ENCODE data around the gene ABCA7.

ABCA7 gene

GRCh38 chr19:1012334-1012733 is 27.6 kb upstream of the ABCA7 start:
- TF ChIP-seq, protein P1, sequence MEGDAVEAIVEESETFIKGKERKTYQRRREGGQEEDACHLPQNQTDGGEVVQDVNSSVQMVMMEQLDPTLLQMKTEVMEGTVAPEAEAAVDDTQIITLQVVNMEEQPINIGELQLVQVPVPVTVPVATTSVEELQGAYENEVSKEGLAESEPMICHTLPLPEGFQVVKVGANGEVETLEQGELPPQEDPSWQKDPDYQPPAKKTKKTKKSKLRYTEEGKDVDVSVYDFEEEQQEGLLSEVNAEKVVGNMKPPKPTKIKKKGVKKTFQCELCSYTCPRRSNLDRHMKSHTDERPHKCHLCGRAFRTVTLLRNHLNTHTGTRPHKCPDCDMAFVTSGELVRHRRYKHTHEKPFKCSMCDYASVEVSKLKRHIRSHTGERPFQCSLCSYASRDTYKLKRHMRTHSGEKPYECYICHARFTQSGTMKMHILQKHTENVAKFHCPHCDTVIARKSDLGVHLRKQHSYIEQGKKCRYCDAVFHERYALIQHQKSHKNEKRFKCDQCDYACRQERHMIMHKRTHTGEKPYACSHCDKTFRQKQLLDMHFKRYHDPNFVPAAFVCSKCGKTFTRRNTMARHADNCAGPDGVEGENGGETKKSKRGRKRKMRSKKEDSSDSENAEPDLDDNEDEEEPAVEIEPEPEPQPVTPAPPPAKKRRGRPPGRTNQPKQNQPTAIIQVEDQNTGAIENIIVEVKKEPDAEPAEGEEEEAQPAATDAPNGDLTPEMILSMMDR (IDR thresholded peaks at IDR 0.05; ENCODE audit: control insufficient read depth, insufficient read depth, low read depth, low read length, missing control alignments), result no peak
- H3K4me3 ChIP-seq (ENCODE audit: control insufficient read depth, low read depth, low read length), result no peak overlapping the region
- DNase-seq (ENCODE audit: low read depth), result no peak

GRCh38 chr19:1013218-1013617 is 26.7 kb upstream of the ABCA7 start:
- H3K4me3 ChIP-seq (ENCODE audit: control insufficient read depth, low read depth, low read length), result no peak overlapping the region
- DNase-seq (ENCODE audit: low read depth), result no peak
- TF ChIP-seq, protein P1 (IDR thresholded peaks at IDR 0.05; ENCODE audit: control insufficient read depth, insufficient read depth, low read depth, low read length, missing control alignments), result no peak

- no peak overlapping the region for H3K4me3 ChIP-seq (ENCODE audit: control insufficient read depth, low read depth, low read length)
- TF ChIP-seq, protein P1 (IDR thresholded peaks at IDR 0.05; ENCODE audit: control insufficient read depth, insufficient read depth, low read depth, low read length, missing control alignments), result no peak
- DNase-seq (ENCODE audit: low read depth), result no peak
Observed at GRCh38 chr19:1014161-1015060, 25.5 kb upstream of the ABCA7 start.

DNA sequence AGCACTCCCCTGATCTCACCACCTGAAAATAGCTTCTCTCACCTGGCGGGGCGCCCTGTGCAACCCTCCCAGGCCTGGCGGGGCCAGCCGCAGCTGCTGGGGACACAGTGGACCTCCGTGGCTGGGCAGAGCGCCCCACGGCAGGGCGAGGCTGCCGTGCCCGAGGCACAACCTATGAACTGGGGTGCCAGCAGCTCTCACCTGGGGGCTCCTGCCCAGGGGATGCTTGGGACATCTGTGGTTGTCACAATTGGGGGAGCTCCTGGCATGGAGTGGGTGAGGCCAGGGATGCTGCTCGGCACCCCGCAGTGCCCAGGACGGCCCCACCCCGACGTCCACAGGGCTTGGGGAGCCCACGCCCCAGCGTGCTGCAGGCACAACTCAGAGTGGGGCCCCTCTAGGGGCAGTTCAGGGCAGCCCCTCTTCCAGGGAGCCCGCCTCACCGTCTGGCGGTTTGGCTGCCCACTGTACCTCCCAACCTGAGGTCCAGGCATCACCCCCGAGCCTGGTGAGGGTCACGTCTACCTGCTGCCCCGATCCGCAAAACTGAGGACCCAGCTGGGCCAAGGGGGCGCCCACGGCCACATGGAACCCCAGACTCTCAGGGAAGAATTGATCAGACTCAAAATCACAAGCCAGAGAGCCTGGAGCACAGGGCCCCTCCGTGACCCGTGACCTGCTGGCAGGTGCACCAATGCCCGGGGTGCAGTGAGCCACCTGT is 24.7 kb upstream of the ABCA7 start:
- no peak for DNase-seq (ENCODE audit: low read depth)
- no peak overlapping the region for H3K4me3 ChIP-seq (ENCODE audit: control insufficient read depth, low read depth, low read length)
- TF ChIP-seq, protein P1 (IDR thresholded peaks at IDR 0.05; ENCODE audit: control insufficient read depth, insufficient read depth, low read depth, low read length, missing control alignments), result no peak

- TF ChIP-seq, protein P1 (IDR thresholded peaks at IDR 0.05; ENCODE audit: control insufficient read depth, insufficient read depth, low read depth, low read length, missing control alignments), result no peak
- DNase-seq (ENCODE audit: low read depth), result no peak
- no peak overlapping the region for H3K4me3 ChIP-seq (ENCODE audit: control insufficient read depth, low read depth, low read length)
Observed at GRCh38 chr19:1015782-1016646, 23.9 kb upstream of the ABCA7 start.

DNA sequence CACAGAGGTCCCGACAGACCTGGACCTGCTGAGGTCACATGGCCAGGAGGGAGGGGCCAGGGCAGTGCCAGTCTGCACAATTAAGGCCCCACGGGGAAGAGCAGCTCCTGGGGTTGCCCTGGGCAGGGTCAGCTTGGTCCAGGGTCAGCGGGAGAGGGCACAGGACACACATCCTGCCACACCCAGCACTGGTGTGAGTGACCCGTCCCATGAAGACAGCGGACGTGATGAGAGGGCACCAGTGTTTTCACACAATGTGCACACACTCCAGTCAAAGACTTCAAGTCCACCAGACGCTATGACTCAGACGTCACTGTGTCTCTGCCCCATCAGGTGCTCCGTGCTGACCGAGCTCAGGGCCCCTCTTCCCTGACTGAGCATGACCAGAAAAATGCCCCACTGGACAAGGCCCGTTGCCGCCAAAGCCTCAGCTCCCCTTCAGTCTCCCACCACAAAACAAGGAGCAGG is 23.2 kb upstream of the ABCA7 start:
- no peak for DNase-seq (ENCODE audit: low read depth)
- H3K4me3 ChIP-seq (ENCODE audit: control insufficient read depth, low read depth, low read length), result no peak overlapping the region
- TF ChIP-seq, protein P1 (IDR thresholded peaks at IDR 0.05; ENCODE audit: control insufficient read depth, insufficient read depth, low read depth, low read length, missing control alignments), result no peak
